ENCODE measurements around the gene WDR91.

GRCh38 chr7:135185471-135186260 lies 25.7 kb downstream of the WDR91 start:
- no peak for TF ChIP-seq CTCF (IDR thresholded peaks at IDR 0.05)
- TF ChIP-seq EZH2phosphoT487 (IDR thresholded peaks at IDR 0.05), result no peak
- TF ChIP-seq EZH2 (IDR thresholded peaks at IDR 0.05), result no peak
